Thyroid gland (tissue), 4 donors: ENCODE data around the gene GNAQ. TPM values are rescaled to one million over a fixed set of nuclear protein-coding genes. Genes with fewer than 3 reads are reported as not detected.

Experiments used
- DNase-seq, 2 donors: peaks; one replicate each; pipeline ENCODE4 v3.0.0-alpha.2; 2019
- H3K27ac ChIP-seq, 3 donors: fragments of 200-600 bp; sonication (generic); 1 replicate in 2 of 3; 2 replicates in 1 of 3; pipeline ENCODE4 v1.5.1; 2016 to 2019; ENCODE audit warnings: mild to moderate bottlenecking in 1 of 3, moderate library complexity in 1 of 3
- H3K27me3 ChIP-seq: fragments of 200-600 bp; sonication (generic); one replicate; pipeline ENCODE4 v1.5.1; 2019
- H3K36me3 ChIP-seq, 2 donors: fragments of 200-600 bp; sonication (generic); one replicate each; pipeline ENCODE4 v1.5.1; 2016 to 2019
- H3K4me1 ChIP-seq, 2 donors: fragments of 200-600 bp; sonication (generic); one replicate each; pipeline ENCODE4 v1.5.1; 2017 to 2019
- H3K4me3 ChIP-seq, 3 donors: fragments of 200-600 bp; sonication (generic); replicated peaks in 1 of 3; 1 replicate in 2 of 3; 2 replicates in 1 of 3; pipeline ENCODE4 v1.5.1; 2016; ENCODE audit warnings: mild to moderate bottlenecking in 1 of 3
- H3K9me3 ChIP-seq: fragments of 200-600 bp; sonication (generic); one replicate; pipeline ENCODE4 v1.5.1; 2017
- CTCF ChIP-seq, 6 experiments: fragments of 200-600 bp in 3 of 6; fragments of 450-650 bp in 3 of 6; sonication (generic) in 3 of 6; IDR thresholded peaks; one replicate each; pipeline ENCODE4 v1.5.1; 2016 to 2019; ENCODE audit warnings: antibody characterized with exemption in 6 of 6, mild to moderate bottlenecking in 2 of 6, inconsistent platforms in 1 of 6, moderate library complexity in 1 of 6
- POLR2A ChIP-seq, 2 donors: fragments of 450-650 bp; IDR thresholded peaks; one replicate each; pipeline ENCODE4 v1.6.1; 2017; ENCODE audit warnings: antibody characterized with exemption in 2 of 2, mild to moderate bottlenecking in 2 of 2, moderate library complexity in 1 of 2
- WGBS, 2 donors: methylation state at CpG; one replicate each; pipeline ENCODE4 v1.1.5; 2017; 5-methylcytosine and 5-hydroxymethylcytosine counted together
- intact Hi-C: fragments of 100-400 bp; cut with DNase I; formaldehyde crosslinking; loops from one replicate; pipeline ENCODE4 v1.15.1; 2023
- total RNA-seq, 4 donors: library from RNA; depleted of rRNA; stranded (reverse); fragments of >200 nt; gene quantifications; one replicate each; pipeline ENCODE4 v1.2.3, GENCODE V29; 2016

Gene GNAQ
- total RNA-seq, 4 donors from 2014 or later: 40.0 to 60.8 (median 58.1) TPM

GRCh38 chr9:77910194-77910621, 121.4 kb downstream of the GNAQ start:
- H3K36me3 ChIP-seq: no peaks in the 10 kb centered on the region
- H3K27me3 ChIP-seq: no peaks in the 10 kb centered on the region
- H3K4me1 ChIP-seq: peaks cover 0 to 4% of the 10 kb centered on the region in 2 donors
- DNase-seq: no peak
- 80 to 85% methylated on average over 5 of the region's 5 CpGs for WGBS, 2 donors
- TF ChIP-seq CTCF (IDR thresholded peaks at IDR 0.05) (no peak), POLR2A (IDR thresholded peaks at IDR 0.05) (no peak)
- no peak overlapping the region for H3K27ac ChIP-seq
- intact Hi-C loops: no loop called here
- no peak overlapping the region for H3K4me3 ChIP-seq
- no peaks in the 10 kb centered on the region for H3K9me3 ChIP-seq

GRCh38 chr9:77909306-77909705, 122.3 kb downstream of the GNAQ start:
- no peaks in the 10 kb centered on the region for H3K27me3 ChIP-seq
- no peaks in the 10 kb centered on the region for H3K36me3 ChIP-seq
- no peak for TF ChIP-seq POLR2A (IDR thresholded peaks at IDR 0.05)
- TF ChIP-seq CTCF (IDR thresholded peaks at IDR 0.05): no peak
- intact Hi-C loops: loop anchor here (10.0 kb wide), 1 partner anchor 45 kb away; no protein-coding TSS in a partner anchor
- peaks cover 0 to 4% of the 10 kb centered on the region in 2 donors for H3K4me1 ChIP-seq
- H3K9me3 ChIP-seq: no peaks in the 10 kb centered on the region
- H3K27ac ChIP-seq: no peak overlapping the region
- H3K4me3 ChIP-seq: no peak overlapping the region
- WGBS, 2 donors: 87 to 95% methylated on average over 5 of the region's 5 CpGs
- no peak for DNase-seq

- H3K9me3 ChIP-seq: no peaks in the 10 kb centered on the region
- H3K27me3 ChIP-seq: no peaks in the 10 kb centered on the region
- no peak for DNase-seq
- intact Hi-C loops: loop anchor here (10.0 kb wide), 1 partner anchor 47 kb away; no protein-coding TSS in a partner anchor
- TF ChIP-seq CTCF (IDR thresholded peaks at IDR 0.05): no peak
- no peak for TF ChIP-seq POLR2A (IDR thresholded peaks at IDR 0.05)
- no peaks in the 10 kb centered on the region for H3K36me3 ChIP-seq
- H3K4me3 ChIP-seq: no peak overlapping the region
- WGBS, 2 donors: 95 to 99% methylated on average over 2 of the region's 2 CpGs
- H3K27ac ChIP-seq: no peak overlapping the region
- peaks cover 0 to 4% of the 10 kb centered on the region in 2 donors for H3K4me1 ChIP-seq
Observed at GRCh38 chr9:77908293-77908692, 123.3 kb downstream of the GNAQ start.

- Histone ChIP-seq H3K4me1 (peaks cover 0 to 4% of the 10 kb centered on the region in 2 donors), H3K4me3 (no peak overlapping the region), H3K27me3 (no peaks in the 10 kb centered on the region), H3K36me3 (no peaks in the 10 kb centered on the region), H3K27ac (no peak overlapping the region), H3K9me3 (no peaks in the 10 kb centered on the region)
- no peak for DNase-seq
- WGBS, 2 donors: 64 to 70% methylated on average over 4 of the region's 4 CpGs
- TF ChIP-seq POLR2A (IDR thresholded peaks at IDR 0.05) (no peak), CTCF (IDR thresholded peaks at IDR 0.05) (no peak)
- intact Hi-C loops: loop anchor here (10.0 kb wide), 1 partner anchor 47 kb away; no protein-coding TSS in a partner anchor
Observed at GRCh38 chr9:77907585-77907984, 124.0 kb downstream of the GNAQ start.

- 81 to 86% methylated on average over 1 of the region's 1 CpG for WGBS, 2 donors
- Histone ChIP-seq H3K4me3 (no peak overlapping the region), H3K27me3 (no peaks in the 10 kb centered on the region), H3K27ac (no peak overlapping the region), H3K4me1 (peaks cover 0 to 4% of the 10 kb centered on the region in 2 donors), H3K9me3 (no peaks in the 10 kb centered on the region), H3K36me3 (no peaks in the 10 kb centered on the region)
- TF ChIP-seq POLR2A (IDR thresholded peaks at IDR 0.05) (no peak), CTCF (IDR thresholded peaks at IDR 0.05) (no peak)
- intact Hi-C loops: loop anchor here (10.0 kb wide), 1 partner anchor 48 kb away; no protein-coding TSS in a partner anchor
- no peak for DNase-seq
Observed at GRCh38 chr9:77906991-77907390, 124.6 kb downstream of the GNAQ start.
